HepG2 (cell line): ENCODE data around the gene TIMM13. TPM values are rescaled to one million over a fixed set of nuclear protein-coding genes. Genes with fewer than 3 reads are reported as not detected.
A peak's percentile ranks its signal among the peaks of the same experiment; 100 is the strongest.

Source experiments
- ATAC-seq: fragments of 200-7000 bp; cut with Tn5 transposase; 3 replicates; pipeline ENCODE4 v1.9.1; 2020; ENCODE audit warnings: mild to moderate bottlenecking, moderate library complexity
- BruUV-seq: library from RNA; stranded (reverse); fragments of 400-500 nt; replicated peaks from 2 replicates; lab custom pipeline; 2021; lab: Mats Ljungman, UMichigan
- CTCF ChIA-PET: fragments of 300-600 bp; formaldehyde crosslinking; extraction: SDS; loops from one replicate; lab custom pipeline; 2021; ENCODE audit warnings: low total read pairs, inconsistent platforms, low intra/inter-chr PET ratio; lab: Yijun Ruan, JAX
- POLR2A ChIA-PET: fragments of 350-600 bp; sonication (Branson Sonifier 250); formaldehyde crosslinking; loops from one replicate; lab custom pipeline; 2020; ENCODE audit warnings: antibody characterized with exemption, inconsistent platforms; lab: Yijun Ruan, JAX
- DNase-seq: peaks from one replicate; pipeline ENCODE4 v3.0.0-alpha.2; 2015; ENCODE audit warnings: low spot score
- FAIRE-seq: peaks from 3 replicates; lab custom pipeline; 2011; peaks lifted over from hg19 to GRCh38; lab: Jason Lieb, UNC
- H2AFZ ChIP-seq: one replicate; pipeline ENCODE4 v1.6.1; 2011; ENCODE audit warnings: low read length, inconsistent platforms
- H3K27ac ChIP-seq: fragments of 300-600 bp; 3 replicates; pipeline ENCODE4 v1.8.0; 2011; ENCODE audit warnings: mixed run types, mild to moderate bottlenecking, mixed read lengths, low read length, inconsistent platforms; ENCODE audit not compliant: insufficient read depth; ENCODE audit errors: extremely low read length
- H3K27me3 ChIP-seq, 2 experiments: fragments of 200-600 bp in 1 of 2; 2 replicates in 1 of 2; 3 replicates in 1 of 2; pipeline versions ENCODE4 v1.6.0 to v1.8.0; 2011; ENCODE audit warnings: low read length in 2 of 2, mild to moderate bottlenecking in 2 of 2, moderate library complexity in 2 of 2, inconsistent platforms in 1 of 2; ENCODE audit not compliant: insufficient read depth in 2 of 2, control insufficient read depth in 1 of 2
- H3K36me3 ChIP-seq, 2 experiments: fragments of 200-600 bp in 1 of 2; replicated peaks in 1 of 2; 2 replicates in 1 of 2; 3 replicates in 1 of 2; pipeline versions ENCODE4 v1.5.1 to v1.8.0; 2011; ENCODE audit warnings: low read length in 2 of 2, inconsistent platforms in 1 of 2; ENCODE audit not compliant: insufficient read depth in 2 of 2, control insufficient read depth in 1 of 2
- H3K4me1 ChIP-seq: 2 replicates; pipeline ENCODE4 v1.5.1; 2012; ENCODE audit warnings: low read length, inconsistent platforms; ENCODE audit not compliant: insufficient read depth
- H3K4me2 ChIP-seq: 2 replicates; pipeline ENCODE4 v1.6.0; 2011; ENCODE audit warnings: low read depth, low read length, inconsistent platforms
- H3K4me3 ChIP-seq, 3 experiments: fragments of 200-600 bp in 1 of 3; sonication (generic), shearing (Covaris generic) in 1 of 3; replicated peaks in 1 of 3; 2 replicates each; pipeline ENCODE4 v1.5.1; 2011 to 2016; ENCODE audit warnings: low read length in 3 of 3, inconsistent platforms in 2 of 3, low read depth in 2 of 3, mild to moderate bottlenecking in 2 of 3, control low read depth in 1 of 3, mixed read lengths in 1 of 3; ENCODE audit not compliant: insufficient read depth in 1 of 3
- H3K79me2 ChIP-seq: one replicate; pipeline ENCODE4 v1.6.1; 2011; ENCODE audit warnings: low read length, inconsistent platforms; ENCODE audit not compliant: insufficient read depth
- H3K9ac ChIP-seq: 2 replicates; pipeline ENCODE4 v1.6.0; 2011; ENCODE audit warnings: mild to moderate bottlenecking, low read depth, low read length, inconsistent platforms; ENCODE audit not compliant: insufficient read depth
- H3K9me3 ChIP-seq: 2 replicates; pipeline ENCODE4 v1.5.1; 2012; ENCODE audit warnings: mild to moderate bottlenecking, low read length
- H4K20me1 ChIP-seq: 2 replicates; pipeline ENCODE4 v1.6.0; 2011; ENCODE audit warnings: inconsistent platforms, mild to moderate bottlenecking, low read length, moderate library complexity; ENCODE audit not compliant: insufficient read depth
- ATF5 ChIP-seq: sonication (generic); formaldehyde crosslinking; IDR thresholded peaks from 2 replicates; pipeline ENCODE4 v1.4.0; 2020; ENCODE audit warnings: mild to moderate bottlenecking, low read depth, missing genetic modification reagents
- HNRNPL ChIP-seq: fragments of 200-400 bp; formaldehyde crosslinking; IDR thresholded peaks from 2 replicates; pipeline ENCODE4 v1.6.1; 2017; ENCODE audit warnings: mild to moderate bottlenecking, low read depth, low read length
- JUN ChIP-seq: sonication (generic); formaldehyde crosslinking; IDR thresholded peaks from 2 replicates; pipeline ENCODE4 v1.4.0; 2020; ENCODE audit warnings: mild to moderate bottlenecking, missing genetic modification reagents
- KDM3A ChIP-seq: IDR thresholded peaks from 2 replicates; pipeline ENCODE4 v1.6.1; 2018; ENCODE audit warnings: low read depth, missing compliant biosample characterization
- KDM4B ChIP-seq: sonication (generic); formaldehyde crosslinking; IDR thresholded peaks from 2 replicates; pipeline ENCODE4 v1.4.0; 2020; ENCODE audit warnings: missing genetic modification reagents
- KLF16 ChIP-seq, 2 experiments: sonication (generic) in 1 of 2; formaldehyde crosslinking in 1 of 2; IDR thresholded peaks; 2 replicates each; pipeline versions ENCODE4 v1.6.1 to v1.8.0; 2016 to 2023; ENCODE audit warnings: missing genetic modification reagents in 2 of 2, missing compliant biosample characterization in 1 of 2
- RBM22 ChIP-seq: fragments of 200-400 bp; formaldehyde crosslinking; optimal IDR thresholded peaks from 2 replicates; pipeline ENCODE3; 2017; ENCODE audit warnings: mild to moderate bottlenecking, low read length, moderate library complexity
- REL ChIP-seq: sonication (generic); formaldehyde crosslinking; conservative IDR thresholded peaks from 2 replicates; pipeline ENCODE4 v1.8.0; 2022; ENCODE audit warnings: mild to moderate bottlenecking, missing genetic modification reagents, moderate library complexity
- REXO4 ChIP-seq: sonication (generic); formaldehyde crosslinking; IDR thresholded peaks from 2 replicates; pipeline ENCODE4 v1.8.0; 2022; ENCODE audit warnings: missing genetic modification reagents, mild to moderate bottlenecking, borderline replicate concordance
- RNF219 ChIP-seq: sonication (generic); formaldehyde crosslinking; IDR thresholded peaks from 2 replicates; pipeline ENCODE4 v1.5.0; 2020; ENCODE audit warnings: mild to moderate bottlenecking, missing genetic modification reagents
- ZNF441 ChIP-seq: sonication (generic); formaldehyde crosslinking; IDR thresholded peaks from 2 replicates; pipeline ENCODE4 v1.7.0; 2021; ENCODE audit warnings: missing genetic modification reagents, borderline replicate concordance
- ZNF737 ChIP-seq: sonication (generic); formaldehyde crosslinking; IDR thresholded peaks from 2 replicates; pipeline ENCODE4 v1.5.0; 2020; ENCODE audit warnings: missing genetic modification reagents, mild to moderate bottlenecking, borderline replicate concordance
- ZNF780A ChIP-seq: sonication (generic); formaldehyde crosslinking; IDR thresholded peaks from 2 replicates; pipeline ENCODE4 v1.8.0; 2022; ENCODE audit warnings: mild to moderate bottlenecking, missing genetic modification reagents, moderate library complexity
- ZNF781 ChIP-seq: sonication (generic); formaldehyde crosslinking; IDR thresholded peaks from 2 replicates; pipeline ENCODE4 v1.5.1; 2020; ENCODE audit warnings: borderline replicate concordance, mild to moderate bottlenecking, missing genetic modification reagents; ENCODE audit errors: not compliant biosample characterization
- ZNF782 ChIP-seq: sonication (generic); formaldehyde crosslinking; IDR thresholded peaks from 2 replicates; pipeline ENCODE4 v1.4.0; 2020; ENCODE audit warnings: missing genetic modification reagents, mild to moderate bottlenecking, borderline replicate concordance
- ZNF878 ChIP-seq: sonication (generic); formaldehyde crosslinking; IDR thresholded peaks from 2 replicates; pipeline ENCODE4 v1.8.1; 2023; ENCODE audit warnings: mild to moderate bottlenecking, missing genetic modification reagents, moderate library complexity
- WGBS: methylation state at CpG from one replicate; pipeline ENCODE4 v1.1.6; 2017; ENCODE audit warnings: low lambda C conversion rate; 5-methylcytosine and 5-hydroxymethylcytosine counted together
- in situ Hi-C: cut with HindIII; loops from 2 replicates; pipeline ENCODE4 v1.10.0; 2017; ENCODE audit warnings: low pct_unique_long_range_greater_than_20kb; ENCODE audit not compliant: extremely low pct_ligation_motif_present
- intact Hi-C: fragments of 100-400 bp; cut with micrococcal nuclease; formaldehyde crosslinking; loops from one replicate; pipeline ENCODE4 v1.10.0; 2022; ENCODE audit not compliant: unreplicated experiment
- polyA plus RNA-seq, 8 experiments: library from polyadenylated mRNA; depleted of rRNA in 3 of 8; stranded (reverse) in 7 of 8; unstranded in 1 of 8; fragments of >200 nt; fragmentation: Illumina TruSeq in 4 of 8; extraction: Trizol in 4 of 8; gene quantifications; 2 replicates each; pipeline versions ENCODE4 v1.2.1 to v1.2.3, GENCODE V29; 2011 to 2016; ENCODE audit warnings: low read depth in 4 of 8, missing spikeins in 1 of 8, mixed read lengths in 1 of 8; ENCODE audit not compliant: insufficient read depth in 1 of 8
- total RNA-seq, 5 experiments: library from RNA; depleted of rRNA; stranded (reverse); fragments of >200 nt; fragmentation: Illumina TruSeq; extraction: Trizol; gene quantifications; 2 replicates each; pipeline ENCODE4 v1.2.3, GENCODE V29; 2016; ENCODE audit warnings: low read depth in 1 of 5
- TF ChIP-seq, protein P1 (sequence below): sonication (generic); formaldehyde crosslinking; IDR thresholded peaks from 2 replicates; pipeline ENCODE4 v1.8.1; 2023; ENCODE audit warnings: mild to moderate bottlenecking, missing genetic modification reagents

Gene TIMM13
- total and polyA plus RNA-seq, 2 of the 13 experiments (the other 11 are each of a cell fraction or from before 2014, with no cell fraction given) = 48.4 to 108 TPM

- no peak for FAIRE-seq
- ATAC-seq = peak; percentile 39
- under 1% methylated on average over 17 of the region's 66 CpGs for WGBS
- Histone ChIP-seq H3K9ac (peak overlapping the region; percentile 97), H2AFZ (no peak overlapping the region), H3K36me3 (peaks cover 6 to 34% of the 10 kb centered on the region in 2 experiments; a peak in 4 of 5 replicates), H4K20me1 (peaks cover 7% of the 10 kb centered on the region; the same call in 1 of the 2 replicates), H3K27ac (peak overlapping the region; percentile 98), H3K4me1 (peaks cover 23% of the 10 kb centered on the region), H3K4me2 (peak overlapping the region; percentile 86), H3K9me3 (no peaks in the 10 kb centered on the region), H3K27me3 (no peaks in the 10 kb centered on the region), H3K4me3 (peak overlapping the region; percentile 71 to 91 (median 90)), H3K79me2 (peaks cover 21% of the 10 kb centered on the region)
- in situ Hi-C loops = no loop called here
- BruUV-seq = TSS peak; percentile 71
- POLR2A ChIA-PET = interaction anchor here (0.5 to 4.5 kb wide), 16 partner anchors 10 to 259 kb away, joined by 3 to 60 read pairs (median 8); partner anchors contain the start of genes GADD45B and LMNB2
- intact Hi-C loops = loop anchor here (2.0 kb wide), 1 partner anchor 36 kb away; no protein-coding TSS in a partner anchor
- CTCF ChIA-PET = no interaction called here
- DNase-seq = peak; percentile 64
- no peak for TF ChIP-seq RNF219 (CRISPR knock-in tag)
- no peak for TF ChIP-seq KLF16 (CRISPR knock-in tag; IDR thresholded peaks at IDR 0.05)
- peak; percentile 52; the same call in 1 of the 2 replicates for TF ChIP-seq ATF5 (CRISPR knock-in tag)
- TF ChIP-seq KDM4B = 0 out of 2 replicates have a peak, but pooled peaks have one; percentile 22
- TF ChIP-seq REL (CRISPR knock-in tag) = no peak
- peak; percentile 4 for TF ChIP-seq RBM22
- TF ChIP-seq KDM3A (CRISPR knock-in tag) = 0 out of 2 replicates have a peak, but pooled peaks have one; percentile 67
- TF ChIP-seq, protein P1, sequence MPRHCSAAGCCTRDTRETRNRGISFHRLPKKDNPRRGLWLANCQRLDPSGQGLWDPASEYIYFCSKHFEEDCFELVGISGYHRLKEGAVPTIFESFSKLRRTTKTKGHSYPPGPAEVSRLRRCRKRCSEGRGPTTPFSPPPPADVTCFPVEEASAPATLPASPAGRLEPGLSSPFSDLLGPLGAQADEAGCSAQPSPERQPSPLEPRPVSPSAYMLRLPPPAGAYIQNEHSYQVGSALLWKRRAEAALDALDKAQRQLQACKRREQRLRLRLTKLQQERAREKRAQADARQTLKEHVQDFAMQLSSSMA = peak; percentile 82; the same call in 1 of the 2 replicates
- TF ChIP-seq JUN = no peak; the same call in 1 of the 2 replicates
- peak; percentile 53 for TF ChIP-seq ZNF781 (CRISPR knock-in tag)
- peak; percentile 40; the same call in 1 of the 2 replicates for TF ChIP-seq HNRNPL
- peak; percentile 52; the same call in 1 of the 2 replicates for TF ChIP-seq ZNF878 (CRISPR knock-in tag)
- peak; percentile 63; the same call in 1 of the 2 replicates for TF ChIP-seq ZNF782 (CRISPR knock-in tag)
- TF ChIP-seq ZNF441 = 0 out of 2 replicates have a peak, but pooled peaks have one; percentile 46
- TF ChIP-seq ZNF737 (CRISPR knock-in tag) = no peak
- TF ChIP-seq REXO4 = peak; percentile 81; the same call in 1 of the 2 replicates
- no peak for TF ChIP-seq ZNF780A (CRISPR knock-in tag)
Observed at GRCh38 chr19:2426611-2427428, 566 bp downstream of the TIMM13 start.
